ENCODE measurements around the gene TUBAL3.
"Not testable (repeated sequence)": the region's sequence is repeated elsewhere in the genome, so short reads cannot be mapped to it uniquely, and the experiment has no call there.

TUBAL3 gene

GRCh38 chr10:5419466-5420094 is 15.0 kb upstream of the TUBAL3 start:
- DNase-seq, result no peak

GRCh38 chr10:5418584-5418983 is 14.0 kb upstream of the TUBAL3 start:
- no peak for DNase-seq

- no peak for DNase-seq
Observed at GRCh38 chr10:5416981-5417380, 12.4 kb upstream of the TUBAL3 start.

- DNase-seq, result no peak
Observed at GRCh38 chr10:5413012-5413938, 8.6 kb upstream of the TUBAL3 start.

GRCh38 chr10:5412277-5412941 is 7.8 kb upstream of the TUBAL3 start, which contains the start of gene NET1:
TSS of gene NET1 (plus strand) at chr10:5412557. CDS start at chr10:5412693, 136 bp downstream.
- DNase-seq, result peak; percentile 40

- DNase-seq, result no peak
Observed at GRCh38 chr10:5411941-5412276, 7.3 kb upstream of the TUBAL3 start.

- not testable (repeated sequence) for DNase-seq
Observed at GRCh38 chr10:5410787-5411186, 6.2 kb upstream of the TUBAL3 start.

- DNase-seq, result no peak
Observed at GRCh38 chr10:5406918-5407317, 2.3 kb upstream of the TUBAL3 start.

- DNase-seq, result no peak
Observed at GRCh38 chr10:5402798-5403197, 1.8 kb downstream of the TUBAL3 start.

- DNase-seq, result no peak
Observed at GRCh38 chr10:5400468-5401240, 4.0 kb downstream of the TUBAL3 start.

- no peak for DNase-seq
Observed at GRCh38 chr10:5399332-5399731, 5.3 kb downstream of the TUBAL3 start.

- no peak for DNase-seq
Observed at GRCh38 chr10:5396556-5397300, 7.9 kb downstream of the TUBAL3 start.

- no peak for DNase-seq
Observed at GRCh38 chr10:5395168-5395567, 9.5 kb downstream of the TUBAL3 start.

GRCh38 chr10:5393529-5393928 is 11.1 kb downstream of the TUBAL3 start:
- DNase-seq, result no peak

GRCh38 chr10:5391790-5392189 is 12.8 kb downstream of the TUBAL3 start:
- no peak for DNase-seq

GRCh38 chr10:5390607-5391205 is 13.9 kb downstream of the TUBAL3 start:
- no peak for DNase-seq

- no peak for DNase-seq
Observed at GRCh38 chr10:5387169-5387568, 17.5 kb downstream of the TUBAL3 start.

- no peak for DNase-seq
Observed at GRCh38 chr10:5385224-5385623, 19.4 kb downstream of the TUBAL3 start.

GRCh38 chr10:5381187-5381586 is 23.4 kb downstream of the TUBAL3 start:
- DNase-seq, result no peak

GRCh38 chr10:5380395-5380794 is 24.2 kb downstream of the TUBAL3 start:
- not testable (repeated sequence) for DNase-seq

GRCh38 chr10:5379202-5379601 is 25.4 kb downstream of the TUBAL3 start:
- DNase-seq, result not testable (repeated sequence)

GRCh38 chr10:5376450-5376849 is 28.2 kb downstream of the TUBAL3 start:
- no peak for DNase-seq

Data from NCI-H1436 treated with DMSO at 0.1 percent for 48 hours (cell line).